Spleen (tissue), 11 donors: Measurements from ENCODE around the gene VAV2. TPM values are rescaled to one million over a fixed set of nuclear protein-coding genes. Genes with fewer than 3 reads are reported as not detected.
"Not testable (repeated sequence)": the region's sequence is repeated elsewhere in the genome, so short reads cannot be mapped to it uniquely, and the experiment has no call there.

Source experiments
- DNase-seq: peaks from one replicate; pipeline ENCODE4 v3.0.0-alpha.2; 2020
- H3K27ac ChIP-seq, 8 donors: fragments of 200-600 bp; sonication (generic) in 7 of 8; 1 replicate in 4 of 8; 2 replicates in 4 of 8; pipeline versions ENCODE4 v1.5.0 to v1.8.0; 2016 to 2021; ENCODE audit warnings: inconsistent platforms in 4 of 8, mild to moderate bottlenecking in 4 of 8, moderate library complexity in 1 of 8
- H3K27me3 ChIP-seq, 7 donors: fragments of 200-600 bp; sonication (generic) in 6 of 7; replicated peaks in 1 of 7; 1 replicate in 4 of 7; 2 replicates in 3 of 7; pipeline versions ENCODE4 v1.5.0 to v1.8.0; 2016 to 2021; ENCODE audit warnings: inconsistent platforms in 3 of 7, mild to moderate bottlenecking in 1 of 7
- H3K36me3 ChIP-seq, 6 donors: fragments of 200-600 bp; sonication (generic) in 5 of 6; 1 replicate in 4 of 6; 2 replicates in 2 of 6; pipeline versions ENCODE4 v1.5.0 to v1.8.0; 2016 to 2021; ENCODE audit warnings: inconsistent platforms in 2 of 6
- H3K4me1 ChIP-seq, 6 donors: fragments of 200-600 bp; sonication (generic) in 5 of 6; 1 replicate in 3 of 6; 2 replicates in 3 of 6; pipeline versions ENCODE4 v1.5.0 to v1.8.0; 2016 to 2021; ENCODE audit warnings: inconsistent platforms in 3 of 6
- H3K4me3 ChIP-seq, 8 donors: fragments of 200-600 bp; sonication (generic) in 7 of 8; 1 replicate in 4 of 8; 2 replicates in 4 of 8; pipeline versions ENCODE4 v1.5.0 to v1.8.0; 2016 to 2021; ENCODE audit warnings: inconsistent platforms in 4 of 8, mild to moderate bottlenecking in 4 of 8, moderate library complexity in 2 of 8
- H3K9me3 ChIP-seq, 8 donors: fragments of 200-600 bp; sonication (generic) in 7 of 8; 1 replicate in 4 of 8; 2 replicates in 4 of 8; pipeline versions ENCODE4 v1.5.0 to v1.8.0; 2016 to 2021; ENCODE audit warnings: inconsistent platforms in 4 of 8
- POLR2A ChIP-seq, 3 donors: fragments of 450-650 bp; IDR thresholded peaks; one replicate each; pipeline ENCODE4 v1.5.1; 2017; ENCODE audit warnings: antibody characterized with exemption in 3 of 3, mild to moderate bottlenecking in 1 of 3
- POLR2AphosphoS5 ChIP-seq, 3 donors: sonication (generic); formaldehyde crosslinking; IDR thresholded peaks; one replicate each; pipeline ENCODE4 v1.5.1; 2017; ENCODE audit warnings: antibody characterized with exemption in 3 of 3
- WGBS, 5 donors: extraction: QIAGEN DNeasy Blood & Tissue Kit in 3 of 5; methylation state at CpG; one replicate each; pipeline versions ENCODE4 v1.1.5 to v1.1.7; 2013 to 2018; 5-methylcytosine and 5-hydroxymethylcytosine counted together
- intact Hi-C: fragments of 100-400 bp; cut with DNase I; formaldehyde crosslinking; loops from one replicate; pipeline ENCODE4 v1.15.0; 2023; ENCODE audit warnings: low total_unique reads
- polyA plus RNA-seq, 3 donors: library from polyadenylated mRNA; stranded (reverse); fragments of 200-250 nt; gene quantifications; one replicate each; pipeline ENCODE4 v1.2.1, GENCODE V29; 2013
- total RNA-seq, 7 donors: library from RNA; depleted of rRNA in 3 of 7; stranded (reverse); fragments of >200 nt in 3 of 7; fragmentation: NEBNext Ultra II Directional in 4 of 7; extraction: Animal tissue kit (Norgen Biotek cat#: 25700) in 4 of 7; gene quantifications; one replicate each; pipeline versions ENCODE4 v1.1.0 to v1.2.1, GENCODE V29; 2016 to 2021
- TF ChIP-seq, protein P1 (sequence below), 11 experiments: fragments of 200-600 bp in 7 of 11; fragments of 450-650 bp in 4 of 11; sonication (generic) in 4 of 11; IDR thresholded peaks in 8 of 11; conservative IDR thresholded peaks in 3 of 11; 1 replicate in 7 of 11; 2 replicates in 4 of 11; pipeline versions ENCODE4 v1.4.0 to v1.8.0; 2016 to 2021; ENCODE audit warnings: antibody characterized with exemption in 11 of 11, inconsistent platforms in 4 of 11, mild to moderate bottlenecking in 1 of 11
- donor health status: healthy with polysubstance abuse.
- donor health status: DM: no; HTN: no; CAD: no; lungs with moderate emphysema.
- donor health status: DM: no; HTN: no; CAD: no.
- donor health status: Bipolar disorder and iron deficiency.
- donor health status: healthy.
- donor health status: DM: no; HTN: no; CAD: no.
- donor health status: DM: yes; HTN: yes; CAD: no.

Gene VAV2
- total and polyA plus RNA-seq, 10 donors, result 14.2 to 39.2 (median 23.3) TPM

- H3K4me3 ChIP-seq, result no peak overlapping the region
- no peak overlapping the region for H3K27ac ChIP-seq
- H3K4me1 ChIP-seq, result peaks cover 0 to 29% (median 0%) of the 10 kb centered on the region in 6 donors
- TF ChIP-seq, protein P1, sequence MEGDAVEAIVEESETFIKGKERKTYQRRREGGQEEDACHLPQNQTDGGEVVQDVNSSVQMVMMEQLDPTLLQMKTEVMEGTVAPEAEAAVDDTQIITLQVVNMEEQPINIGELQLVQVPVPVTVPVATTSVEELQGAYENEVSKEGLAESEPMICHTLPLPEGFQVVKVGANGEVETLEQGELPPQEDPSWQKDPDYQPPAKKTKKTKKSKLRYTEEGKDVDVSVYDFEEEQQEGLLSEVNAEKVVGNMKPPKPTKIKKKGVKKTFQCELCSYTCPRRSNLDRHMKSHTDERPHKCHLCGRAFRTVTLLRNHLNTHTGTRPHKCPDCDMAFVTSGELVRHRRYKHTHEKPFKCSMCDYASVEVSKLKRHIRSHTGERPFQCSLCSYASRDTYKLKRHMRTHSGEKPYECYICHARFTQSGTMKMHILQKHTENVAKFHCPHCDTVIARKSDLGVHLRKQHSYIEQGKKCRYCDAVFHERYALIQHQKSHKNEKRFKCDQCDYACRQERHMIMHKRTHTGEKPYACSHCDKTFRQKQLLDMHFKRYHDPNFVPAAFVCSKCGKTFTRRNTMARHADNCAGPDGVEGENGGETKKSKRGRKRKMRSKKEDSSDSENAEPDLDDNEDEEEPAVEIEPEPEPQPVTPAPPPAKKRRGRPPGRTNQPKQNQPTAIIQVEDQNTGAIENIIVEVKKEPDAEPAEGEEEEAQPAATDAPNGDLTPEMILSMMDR (IDR thresholded peaks at IDR 0.05 in 8 of 11, conservative IDR thresholded peaks at IDR 0.05 in 3 of 11), result no peak
- TF ChIP-seq POLR2A (IDR thresholded peaks at IDR 0.05) (no peak), POLR2AphosphoS5 (IDR thresholded peaks at IDR 0.05) (no peak)
- intact Hi-C loops, result no loop called here
- DNase-seq, result no peak
- no peaks in the 10 kb centered on the region for H3K9me3 ChIP-seq
- H3K27me3 ChIP-seq, result peaks cover 0 to 5% (median 0%) of the 10 kb centered on the region in 7 donors
- WGBS, 5 donors, result 91 to 100% (median 95%) methylated on average over 3 to 5 of the region's 5 CpGs
- peaks cover 0 to 17% (median 0%) of the 10 kb centered on the region in 6 donors for H3K36me3 ChIP-seq
These were observed 67.7 kb downstream of the VAV2 start for GRCh38 chr9:133924453-133924852.

DNA sequence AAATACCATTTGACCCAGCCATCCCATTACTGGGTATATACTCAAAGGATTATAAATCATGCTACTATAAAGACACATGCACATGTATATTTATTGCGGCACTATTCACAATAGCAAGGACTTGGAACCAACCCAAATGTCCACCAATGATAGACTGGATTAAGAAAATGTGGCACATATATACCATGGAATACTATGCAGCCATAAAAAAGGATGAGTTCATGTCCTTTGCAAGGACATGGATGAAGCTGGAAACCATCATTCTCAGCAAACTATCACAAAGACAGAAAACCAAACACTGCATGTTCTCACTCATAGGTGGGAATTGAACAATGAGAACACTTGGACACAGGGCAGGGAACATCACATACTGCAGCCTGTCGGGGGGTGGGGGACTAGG, 68.5 kb downstream of the VAV2 start:
- intact Hi-C loops, H3K4me3 ChIP-seq, H3K9me3 ChIP-seq, H3K27ac ChIP-seq, DNase-seq, H3K27me3 ChIP-seq: not testable (repeated sequence)
- Histone ChIP-seq H3K36me3 (peaks cover 0 to 17% (median 0%) of the 10 kb centered on the region in 6 donors), H3K4me1 (peaks cover 0 to 36% (median 0%) of the 10 kb centered on the region in 6 donors)
- WGBS, 5 donors, result 91 to 96% (median 94%) methylated on average over 2 of the region's 2 CpGs

- no peaks in the 10 kb centered on the region for H3K9me3 ChIP-seq
- no peak for DNase-seq
These were observed 70.3 kb downstream of the VAV2 start for GRCh38 chr9:133921866-133922265.

DNA sequence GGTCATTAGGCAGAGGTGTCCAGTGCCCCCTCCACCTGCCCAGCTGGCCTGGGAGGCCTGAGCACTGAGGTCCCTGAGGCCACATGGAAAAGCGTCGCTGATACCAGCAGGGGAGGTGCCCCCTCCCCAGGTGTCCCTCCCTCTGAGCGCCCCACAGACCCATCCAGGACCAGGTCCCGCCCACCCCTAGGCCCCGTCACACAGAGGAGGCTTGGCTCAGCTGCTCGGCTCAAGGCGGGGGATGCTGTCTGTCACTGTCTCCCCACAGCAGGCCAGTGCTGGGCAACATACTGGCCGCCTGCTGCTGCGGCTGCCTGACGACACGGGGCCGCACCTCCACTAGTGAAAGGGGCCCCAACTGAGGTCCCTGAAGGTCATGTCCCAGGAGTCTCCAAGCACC, 71.7 kb downstream of the VAV2 start:
- Histone ChIP-seq H3K4me1 (peaks cover 0 to 34% (median 7%) of the 10 kb centered on the region in 6 donors), H3K36me3 (peaks cover 0 to 17% (median 0%) of the 10 kb centered on the region in 6 donors), H3K27me3 (peaks cover 0 to 5% (median 0%) of the 10 kb centered on the region in 7 donors), H3K9me3 (no peaks in the 10 kb centered on the region), H3K27ac (no peak overlapping the region), H3K4me3 (no peak overlapping the region)
- no peak for DNase-seq
- intact Hi-C loops, result no loop called here
- WGBS, 5 donors, result 92 to 97% (median 95%) methylated on average over 9 to 12 of the region's 12 CpGs
- TF ChIP-seq POLR2AphosphoS5 (IDR thresholded peaks at IDR 0.05) (no peak), POLR2A (IDR thresholded peaks at IDR 0.05) (no peak)
- TF ChIP-seq, protein P1 (IDR thresholded peaks at IDR 0.05 in 8 of 11, conservative IDR thresholded peaks at IDR 0.05 in 3 of 11), result no peak

More at GRCh38 chr9:133921866-133922265, 70.3 kb downstream of the VAV2 start:
- 83 to 96% (median 90%) methylated on average over 13 to 17 of the region's 17 CpGs for WGBS, 5 donors
- Histone ChIP-seq H3K4me3 (no peak overlapping the region), H3K27me3 (peaks cover 0 to 5% (median 0%) of the 10 kb centered on the region in 7 donors), H3K27ac (no peak overlapping the region), H3K36me3 (peaks cover 0 to 17% (median 0%) of the 10 kb centered on the region in 6 donors), H3K4me1 (peaks cover 0 to 35% (median 7%) of the 10 kb centered on the region in 6 donors)
- intact Hi-C loops, result no loop called here
- peak in 1 of 3 donors; percentile 26 for TF ChIP-seq POLR2AphosphoS5 (IDR thresholded peaks at IDR 0.05)
- TF ChIP-seq POLR2A (IDR thresholded peaks at IDR 0.05), result no peak

GRCh38 chr9:133919253-133920115, 72.6 kb downstream of the VAV2 start:
- peaks cover 0 to 5% (median 0%) of the 10 kb centered on the region in 7 donors for H3K27me3 ChIP-seq
- H3K9me3 ChIP-seq, result no peaks in the 10 kb centered on the region
- peaks cover 0 to 42% (median 10%) of the 10 kb centered on the region in 6 donors for H3K4me1 ChIP-seq
- no peak for DNase-seq
- intact Hi-C loops, result no loop called here
- 88 to 94% (median 90%) methylated on average over 17 to 27 of the region's 27 CpGs for WGBS, 5 donors
- H3K36me3 ChIP-seq, result peaks cover 0 to 12% (median 0%) of the 10 kb centered on the region in 6 donors
- TF ChIP-seq POLR2A (IDR thresholded peaks at IDR 0.05) (no peak), POLR2AphosphoS5 (IDR thresholded peaks at IDR 0.05) (no peak)
- TF ChIP-seq, protein P1 (IDR thresholded peaks at IDR 0.05 in 8 of 11, conservative IDR thresholded peaks at IDR 0.05 in 3 of 11), result no peak
- no peak overlapping the region for H3K27ac ChIP-seq
- H3K4me3 ChIP-seq, result no peak overlapping the region
